Osteoblast (primary cell): ENCODE data around the gene UBL7. TPM values are rescaled to one million over a fixed set of nuclear protein-coding genes. Genes with fewer than 3 reads are reported as not detected.
A peak's percentile ranks its signal among the peaks of the same experiment; 100 is the strongest.

Source experiments
- DNase-seq: peaks from one replicate; pipeline ENCODE4 v3.0.0; 2011; ENCODE audit warnings: low spot score, mixed read lengths; ENCODE audit not compliant: insufficient read length; ENCODE audit errors: missing footprints
- H2AFZ ChIP-seq: 2 replicates; pipeline ENCODE4 v1.6.0; 2011; ENCODE audit warnings: mild to moderate bottlenecking, low read length
- H3K27ac ChIP-seq: 2 replicates; pipeline ENCODE4 v1.5.1; 2011; ENCODE audit warnings: mild to moderate bottlenecking, low read depth, low read length, moderate library complexity
- H3K27me3 ChIP-seq: 2 replicates; pipeline ENCODE4 v1.6.0; 2012; ENCODE audit warnings: mild to moderate bottlenecking, control low read depth, inconsistent platforms, low read length, moderate library complexity; ENCODE audit not compliant: insufficient read depth
- H3K36me3 ChIP-seq: 2 replicates; pipeline ENCODE4 v1.5.1; 2011; ENCODE audit warnings: mild to moderate bottlenecking, low read length, control low read depth, moderate library complexity; ENCODE audit not compliant: insufficient read depth
- H3K4me1 ChIP-seq: 2 replicates; pipeline ENCODE4 v1.5.1; 2011; ENCODE audit warnings: mild to moderate bottlenecking, low read length, control low read depth, moderate library complexity; ENCODE audit not compliant: insufficient read depth
- H3K4me2 ChIP-seq: 2 replicates; pipeline ENCODE4 v1.6.0; 2011; ENCODE audit warnings: mild to moderate bottlenecking, low read length; ENCODE audit not compliant: insufficient read depth
- H3K4me3 ChIP-seq: fragments of 200-600 bp; sonication (generic); 3 replicates; pipeline ENCODE4 v1.5.1; 2012; ENCODE audit warnings: mild to moderate bottlenecking, low read length, inconsistent platforms; ENCODE audit not compliant: insufficient read depth
- H3K79me2 ChIP-seq: 2 replicates; pipeline ENCODE4 v1.6.0; 2012; ENCODE audit warnings: mild to moderate bottlenecking, low read length, control low read depth, inconsistent platforms; ENCODE audit not compliant: insufficient read depth
- H3K9me3 ChIP-seq: 2 replicates; pipeline ENCODE4 v1.5.1; 2011; ENCODE audit warnings: low read depth, low read length, control low read depth
- H4K20me1 ChIP-seq: 2 replicates; pipeline ENCODE4 v1.6.0; 2012; ENCODE audit warnings: mild to moderate bottlenecking, low read length, control low read depth; ENCODE audit not compliant: insufficient read depth
- total RNA-seq: library from RNA; depleted of rRNA; stranded (reverse); fragments of >200 nt; gene quantifications from 2 replicates; pipeline ENCODE4 v1.2.3, GENCODE V29; 2012
- TF ChIP-seq, protein P1 (sequence below): IDR thresholded peaks from 2 replicates; pipeline ENCODE4 v1.5.1; 2011; ENCODE audit warnings: mild to moderate bottlenecking, low read depth, low read length, moderate library complexity; ENCODE audit errors: extremely low read depth

UBL7 gene
- total RNA-seq, 1 donor, result 39.8 TPM

DNA sequence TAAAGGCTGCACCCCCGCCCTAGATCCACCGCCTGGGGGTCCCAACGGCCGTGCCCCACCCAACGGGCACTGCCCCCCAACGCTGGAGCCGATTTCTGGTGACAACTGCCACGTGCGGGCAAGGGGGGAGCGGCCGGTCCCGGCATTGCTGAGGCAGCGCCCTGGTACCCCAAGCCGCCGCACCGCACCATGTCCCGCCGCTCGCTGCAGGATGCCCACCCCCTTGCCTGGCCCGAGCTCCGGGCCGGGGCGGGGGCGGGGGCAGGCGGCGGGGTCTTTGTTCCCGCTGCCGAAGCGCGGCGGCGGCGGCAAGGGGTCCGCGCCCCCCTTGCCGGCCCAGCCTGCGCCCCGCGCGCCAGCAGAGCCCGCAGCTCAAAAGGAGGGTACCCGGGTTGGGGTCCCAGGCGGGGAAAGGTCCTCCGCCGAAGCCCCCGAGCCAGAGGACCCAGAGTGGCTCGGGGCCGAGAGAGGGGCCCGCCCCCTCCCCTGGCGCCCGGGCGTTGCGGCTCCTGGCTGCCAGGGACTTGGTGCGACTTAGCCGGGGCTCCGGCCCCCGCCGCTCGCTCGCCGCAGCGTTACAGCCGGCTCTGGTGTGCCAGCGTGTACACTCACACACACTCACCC, 27.9 kb downstream of the UBL7 start:
- Histone ChIP-seq H3K27ac (peak overlapping the region; percentile 58), H2AFZ (peak overlapping the region; percentile 60)

DNA sequence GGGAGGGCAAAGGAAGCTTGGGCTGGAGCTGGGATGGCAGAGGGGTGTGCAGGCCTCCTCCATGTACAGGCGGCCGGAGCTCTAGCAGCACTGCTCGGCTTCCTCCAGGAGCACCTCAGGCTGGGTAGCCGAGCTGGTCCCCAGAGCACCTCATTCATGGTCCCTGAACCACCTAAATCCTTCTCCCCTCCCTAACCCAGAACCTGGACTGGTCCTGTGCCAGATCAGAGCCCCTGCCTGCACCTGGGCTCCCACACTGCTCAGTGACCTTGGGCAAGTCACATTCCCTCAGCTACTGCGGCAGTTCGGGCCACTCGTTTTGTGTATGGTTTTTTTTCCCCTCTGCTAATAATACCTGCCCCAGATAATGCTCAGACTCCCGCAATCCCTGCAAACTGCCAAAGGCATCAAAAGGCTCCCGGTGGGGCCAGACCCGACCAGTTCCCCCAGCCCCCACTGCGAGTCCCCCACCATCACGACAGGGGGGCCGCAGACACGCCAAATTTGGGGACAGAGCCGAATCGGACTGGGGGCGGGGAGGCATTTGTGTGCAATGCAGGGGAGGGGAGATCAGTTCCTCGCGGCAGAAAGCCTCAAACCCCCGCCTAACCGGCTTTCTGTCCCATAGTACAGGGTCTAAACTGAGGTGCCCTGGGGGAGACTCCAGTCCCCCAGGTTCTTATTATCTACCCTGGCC, 28.5 kb downstream of the UBL7 start:
- TF ChIP-seq, protein P1, sequence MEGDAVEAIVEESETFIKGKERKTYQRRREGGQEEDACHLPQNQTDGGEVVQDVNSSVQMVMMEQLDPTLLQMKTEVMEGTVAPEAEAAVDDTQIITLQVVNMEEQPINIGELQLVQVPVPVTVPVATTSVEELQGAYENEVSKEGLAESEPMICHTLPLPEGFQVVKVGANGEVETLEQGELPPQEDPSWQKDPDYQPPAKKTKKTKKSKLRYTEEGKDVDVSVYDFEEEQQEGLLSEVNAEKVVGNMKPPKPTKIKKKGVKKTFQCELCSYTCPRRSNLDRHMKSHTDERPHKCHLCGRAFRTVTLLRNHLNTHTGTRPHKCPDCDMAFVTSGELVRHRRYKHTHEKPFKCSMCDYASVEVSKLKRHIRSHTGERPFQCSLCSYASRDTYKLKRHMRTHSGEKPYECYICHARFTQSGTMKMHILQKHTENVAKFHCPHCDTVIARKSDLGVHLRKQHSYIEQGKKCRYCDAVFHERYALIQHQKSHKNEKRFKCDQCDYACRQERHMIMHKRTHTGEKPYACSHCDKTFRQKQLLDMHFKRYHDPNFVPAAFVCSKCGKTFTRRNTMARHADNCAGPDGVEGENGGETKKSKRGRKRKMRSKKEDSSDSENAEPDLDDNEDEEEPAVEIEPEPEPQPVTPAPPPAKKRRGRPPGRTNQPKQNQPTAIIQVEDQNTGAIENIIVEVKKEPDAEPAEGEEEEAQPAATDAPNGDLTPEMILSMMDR, result no peak
- Histone ChIP-seq H3K36me3 (no peaks in the 10 kb centered on the region), H3K9me3 (no peaks in the 10 kb centered on the region), H3K4me3 (peak overlapping the region; percentile 91), H3K27ac (peak overlapping the region; percentile 58), H4K20me1 (peaks cover 51% of the 10 kb centered on the region), H2AFZ (no peak overlapping the region), H3K27me3 (no peaks in the 10 kb centered on the region), H3K79me2 (peaks cover 73% of the 10 kb centered on the region), H3K4me1 (peaks cover 55% of the 10 kb centered on the region), H3K4me2 (peak overlapping the region; percentile 91)
- DNase-seq, result no peak

More for the DNA sequence above, 27.9 kb downstream of the UBL7 start:
- Histone ChIP-seq H3K4me1 (peaks cover 50% of the 10 kb centered on the region), H3K79me2 (peaks cover 66% of the 10 kb centered on the region), H4K20me1 (peaks cover 45% of the 10 kb centered on the region), H3K4me2 (peak overlapping the region; percentile 91), H3K9me3 (no peaks in the 10 kb centered on the region), H3K4me3 (peak overlapping the region; percentile 91), H3K36me3 (no peaks in the 10 kb centered on the region), H3K27me3 (no peaks in the 10 kb centered on the region)
- TF ChIP-seq, protein P1, result no peak
- peak; percentile 90 for DNase-seq

DNA sequence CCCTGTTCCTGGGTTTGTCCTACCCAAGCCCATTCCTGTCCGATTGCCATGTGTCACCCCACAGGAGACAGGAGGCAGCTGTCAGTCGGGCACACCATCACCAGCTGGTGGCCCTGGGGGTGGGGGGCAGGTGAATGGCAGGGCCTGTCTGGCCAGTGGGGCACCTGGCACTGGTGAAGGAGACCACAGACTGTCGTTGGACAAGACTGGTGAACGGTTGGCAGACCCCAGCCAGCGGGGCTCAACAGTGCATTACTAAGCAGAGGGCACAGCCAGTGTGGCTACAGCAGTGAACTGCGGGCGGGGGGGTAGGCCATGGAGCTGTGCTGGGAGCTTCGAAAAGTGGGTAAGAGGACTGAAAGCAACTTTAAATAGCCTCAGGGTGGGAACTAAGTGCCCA, 29.3 kb downstream of the UBL7 start:
- Histone ChIP-seq H3K4me3 (peak overlapping the region; percentile 91), H3K4me1 (peaks cover 55% of the 10 kb centered on the region), H3K27me3 (no peaks in the 10 kb centered on the region), H3K27ac (peak overlapping the region; percentile 58), H3K79me2 (peaks cover 81% of the 10 kb centered on the region), H3K9me3 (no peaks in the 10 kb centered on the region), H3K36me3 (peaks cover 3% of the 10 kb centered on the region), H2AFZ (no peak overlapping the region), H4K20me1 (peaks cover 57% of the 10 kb centered on the region), H3K4me2 (peak overlapping the region; percentile 91)
- TF ChIP-seq, protein P1, result no peak
- peak; percentile 92 for DNase-seq

DNA sequence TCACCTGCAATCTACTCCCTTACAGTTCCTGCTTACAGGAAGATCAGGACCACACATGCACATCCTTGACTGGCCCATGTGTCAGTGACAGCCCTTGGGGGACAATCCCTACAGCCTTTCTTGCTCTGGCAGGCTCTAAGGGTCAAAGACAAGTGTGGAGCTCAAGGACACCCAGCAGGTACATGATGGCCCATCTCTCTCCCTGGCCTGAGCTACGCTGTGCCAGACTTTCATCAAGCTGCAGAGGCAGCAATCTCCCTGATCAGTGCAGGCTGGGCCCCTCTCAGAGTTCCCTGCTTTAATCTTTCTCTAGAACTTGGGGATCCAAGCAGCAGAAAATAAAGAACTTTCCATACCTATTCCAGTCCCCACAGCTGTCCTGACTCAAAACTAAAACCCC, 29.8 kb downstream of the UBL7 start:
- DNase-seq, result no peak
- Histone ChIP-seq H3K79me2 (peaks cover 86% of the 10 kb centered on the region), H2AFZ (no peak overlapping the region), H3K36me3 (peaks cover 8% of the 10 kb centered on the region), H3K4me3 (peak overlapping the region; percentile 91), H3K27me3 (no peaks in the 10 kb centered on the region), H4K20me1 (peaks cover 61% of the 10 kb centered on the region), H3K4me1 (peaks cover 55% of the 10 kb centered on the region), H3K9me3 (no peaks in the 10 kb centered on the region), H3K4me2 (peak overlapping the region; percentile 91), H3K27ac (peak overlapping the region; percentile 59)
- TF ChIP-seq, protein P1, result no peak
